Measurements from ENCODE around the gene FANCI.

The FANCI gene

GRCh38 chr15:89305395-89305794 is 61.6 kb downstream of the FANCI start:
- H3K36me3 ChIP-seq, result peaks cover 90% of the 10 kb centered on the region

GRCh38 chr15:89307046-89307587 is 63.3 kb downstream of the FANCI start:
- no peak for TF ChIP-seq CTCF (IDR thresholded peaks at IDR 0.05)
- no peaks in the 10 kb centered on the region for H3K27me3 ChIP-seq
- no peak overlapping the region for H3K27ac ChIP-seq
- no peaks in the 10 kb centered on the region for H3K9me3 ChIP-seq
- H3K4me1 ChIP-seq (ENCODE audit: control insufficient read depth in 1 of 2, insufficient read depth in 1 of 2, low read depth in 1 of 2, low read length in 1 of 2), result no peaks in the 10 kb centered on the region
- no peak overlapping the region for H3K4me3 ChIP-seq (ENCODE audit: low read depth in 1 of 2, low read length in 1 of 2)
- peaks cover 75% of the 10 kb centered on the region for H3K36me3 ChIP-seq

More at GRCh38 chr15:89305395-89305794, 61.6 kb downstream of the FANCI start:
- Histone ChIP-seq H3K4me3 (ENCODE audit: low read depth in 1 of 2, low read length in 1 of 2) (no peak overlapping the region), H3K4me1 (ENCODE audit: control insufficient read depth in 1 of 2, insufficient read depth in 1 of 2, low read depth in 1 of 2, low read length in 1 of 2) (no peaks in the 10 kb centered on the region), H3K9me3 (no peaks in the 10 kb centered on the region), H3K27ac (no peak overlapping the region), H3K27me3 (no peaks in the 10 kb centered on the region)
- no peak for TF ChIP-seq CTCF (IDR thresholded peaks at IDR 0.05)

- no peak overlapping the region for H3K4me3 ChIP-seq (ENCODE audit: low read depth in 1 of 2, low read length in 1 of 2)
- no peak overlapping the region for H3K27ac ChIP-seq
- no peaks in the 10 kb centered on the region for H3K9me3 ChIP-seq
- H3K36me3 ChIP-seq, result peaks cover 76% of the 10 kb centered on the region
- no peak for TF ChIP-seq CTCF (IDR thresholded peaks at IDR 0.05)
- no peaks in the 10 kb centered on the region for H3K27me3 ChIP-seq
- H3K4me1 ChIP-seq (ENCODE audit: control insufficient read depth in 1 of 2, insufficient read depth in 1 of 2, low read depth in 1 of 2, low read length in 1 of 2), result no peaks in the 10 kb centered on the region
Observed at GRCh38 chr15:89307791-89308190, 64.0 kb downstream of the FANCI start.

GRCh38 chr15:89308236-89308635 is 64.5 kb downstream of the FANCI start:
- peaks cover 76% of the 10 kb centered on the region for H3K36me3 ChIP-seq
- TF ChIP-seq CTCF (IDR thresholded peaks at IDR 0.05), result no peak

GRCh38 chr15:89309993-89310392 is 66.2 kb downstream of the FANCI start:
- Histone ChIP-seq H3K9me3 (no peaks in the 10 kb centered on the region), H3K27ac (no peak overlapping the region), H3K4me3 (ENCODE audit: low read depth in 1 of 2, low read length in 1 of 2) (no peak overlapping the region), H3K4me1 (ENCODE audit: control insufficient read depth in 1 of 2, insufficient read depth in 1 of 2, low read depth in 1 of 2, low read length in 1 of 2) (no peaks in the 10 kb centered on the region), H3K36me3 (peaks cover 76% of the 10 kb centered on the region), H3K27me3 (no peaks in the 10 kb centered on the region)
- no peak for TF ChIP-seq CTCF (IDR thresholded peaks at IDR 0.05)

More at GRCh38 chr15:89308236-89308635, 64.5 kb downstream of the FANCI start:
- no peaks in the 10 kb centered on the region for H3K4me1 ChIP-seq (ENCODE audit: control insufficient read depth in 1 of 2, insufficient read depth in 1 of 2, low read depth in 1 of 2, low read length in 1 of 2)
- no peak overlapping the region for H3K4me3 ChIP-seq (ENCODE audit: low read depth in 1 of 2, low read length in 1 of 2)
- no peak overlapping the region for H3K27ac ChIP-seq
- no peaks in the 10 kb centered on the region for H3K9me3 ChIP-seq
- H3K27me3 ChIP-seq, result no peaks in the 10 kb centered on the region

Measured in neutrophil (primary cell).